Right renal cortex interstitium (tissue), 3 donors: ENCODE results near the gene CSNK1E. TPM values are rescaled to one million over a fixed set of nuclear protein-coding genes. Genes with fewer than 3 reads are reported as not detected.

Experiments used
- DNase-seq, 3 donors: peaks; one replicate each; pipeline ENCODE4 v3.0.0-alpha.2; 2013; ENCODE audit warnings: low read depth in 3 of 3, low spot score in 2 of 3
- polyA plus RNA-seq, 3 donors: library from polyadenylated mRNA; unstranded; fragments of 120-200 nt; gene quantifications; one replicate each; pipeline ENCODE4 v1.2.1, GENCODE V29; 2013; ENCODE audit not compliant: insufficient read length in 3 of 3

The CSNK1E gene
- polyA plus RNA-seq, 3 donors = 101 to 111 (median 107) TPM

DNA sequence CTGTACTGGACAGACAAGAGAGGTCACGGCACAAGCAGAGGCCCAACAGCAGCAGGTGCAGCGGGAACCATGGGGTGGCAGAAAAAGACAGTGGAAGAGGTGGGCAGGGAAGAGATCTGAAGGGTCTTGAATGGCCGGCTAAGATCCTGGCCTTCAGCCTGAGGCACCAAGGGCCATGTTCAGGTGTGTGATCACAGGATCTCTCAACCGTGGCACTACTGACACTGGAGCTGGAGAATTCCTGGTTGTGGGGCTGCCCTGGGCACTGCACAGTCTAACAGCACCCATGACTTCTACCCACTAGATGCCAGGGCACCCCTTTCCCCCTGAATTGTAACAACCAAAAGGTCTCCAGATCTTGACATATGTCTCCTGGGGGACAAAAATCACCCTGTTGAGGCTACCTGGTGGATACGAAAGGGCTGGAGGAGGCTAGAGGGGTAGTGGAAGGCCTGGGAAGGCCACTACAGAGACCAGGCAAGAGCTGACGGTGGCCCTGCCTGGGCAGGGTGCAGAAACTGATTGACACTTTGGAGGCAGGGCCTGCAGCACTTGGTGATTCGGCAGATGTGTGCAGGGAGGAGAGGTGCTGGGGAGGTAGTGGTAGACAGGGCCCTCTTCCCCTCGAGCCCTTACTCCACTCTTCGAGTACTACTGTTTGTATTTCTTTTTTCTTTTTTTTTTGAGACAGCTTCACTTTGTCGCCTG, 8.3 kb downstream of the CSNK1E start:
- no peak for DNase-seq

DNA sequence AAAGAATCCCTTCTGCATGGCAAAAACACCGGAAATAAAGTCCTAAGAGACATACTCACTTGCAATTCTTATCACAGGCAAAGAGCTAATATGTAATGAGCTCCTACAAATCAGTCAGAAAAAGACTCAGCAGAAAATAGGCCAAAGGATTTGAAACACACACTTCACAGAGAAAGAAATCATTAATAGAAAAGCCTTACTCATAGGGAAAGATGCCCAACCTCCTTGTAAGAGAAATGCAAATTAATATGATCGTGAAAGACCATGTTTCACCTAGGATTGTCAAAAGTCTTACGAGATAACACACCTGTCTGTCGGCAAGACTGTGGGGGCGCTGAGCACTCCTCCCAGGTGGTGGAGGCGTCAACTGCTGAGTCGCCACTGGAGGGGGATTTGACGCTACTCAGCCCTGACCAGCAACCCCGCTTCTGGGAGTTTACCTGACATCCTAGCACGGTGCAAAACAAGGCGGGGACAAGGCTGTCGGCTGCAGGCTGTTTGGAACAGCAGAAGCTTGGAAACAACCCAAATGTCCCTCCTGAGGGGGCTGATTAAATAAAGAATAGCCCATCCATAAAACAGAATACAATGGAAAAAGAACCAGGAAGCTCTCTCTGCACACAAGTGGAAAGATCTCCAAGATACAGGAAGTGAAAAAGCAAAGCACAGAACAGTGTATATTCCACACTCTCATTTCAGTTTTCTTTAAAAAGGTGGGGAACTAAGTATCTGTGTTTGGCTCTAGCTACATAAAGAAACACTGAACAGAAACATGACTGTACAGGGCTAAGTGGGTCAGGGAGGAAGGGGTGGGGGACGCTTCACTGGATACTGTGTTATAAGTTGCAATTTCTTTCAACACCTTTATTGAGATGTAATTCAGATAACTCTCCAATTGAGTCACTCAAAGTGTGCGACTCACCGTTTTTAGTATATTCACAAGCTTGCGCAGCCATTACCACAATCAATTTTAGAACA, 11.5 kb downstream of the CSNK1E start:
- DNase-seq = no peak

DNA sequence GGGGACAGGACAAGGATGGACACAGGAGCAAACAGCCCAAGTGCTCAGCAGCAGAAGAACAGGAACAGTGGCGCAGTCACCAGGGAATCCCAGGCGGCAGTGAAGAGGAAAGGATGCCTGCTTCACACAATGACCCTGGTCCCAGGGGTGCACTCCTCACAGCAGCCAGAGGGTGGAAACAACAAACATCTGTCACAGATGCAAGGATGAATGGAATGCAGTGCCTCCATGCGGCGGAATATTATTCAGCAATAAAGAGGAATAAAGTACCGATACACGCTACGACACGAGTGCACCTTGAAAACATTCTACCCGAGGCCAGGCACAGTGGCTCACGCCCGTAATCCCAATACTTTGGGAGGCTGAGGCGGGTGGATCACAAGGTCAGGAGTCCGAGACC, 12.7 kb downstream of the CSNK1E start:
- DNase-seq = no peak

DNA sequence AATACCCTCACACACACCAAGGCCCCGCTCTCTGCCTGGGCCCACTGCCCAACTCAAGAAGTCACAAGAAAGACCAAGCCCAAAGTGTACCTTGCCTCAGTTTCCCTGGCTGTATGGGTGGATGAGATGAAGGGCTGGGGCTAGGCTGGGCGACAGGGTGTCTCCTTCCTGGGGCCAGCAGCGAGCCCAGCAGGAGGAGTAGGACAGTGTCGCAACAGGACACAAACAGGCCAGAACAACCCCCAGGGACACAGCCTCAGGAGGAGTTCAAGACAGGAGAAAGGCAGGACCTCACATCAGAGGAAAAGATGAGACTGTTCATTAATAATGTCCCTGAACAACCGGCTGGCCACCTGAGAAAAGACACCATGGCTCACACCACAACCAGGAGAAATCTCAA, 13.3 kb downstream of the CSNK1E start:
- DNase-seq = no peak

DNA sequence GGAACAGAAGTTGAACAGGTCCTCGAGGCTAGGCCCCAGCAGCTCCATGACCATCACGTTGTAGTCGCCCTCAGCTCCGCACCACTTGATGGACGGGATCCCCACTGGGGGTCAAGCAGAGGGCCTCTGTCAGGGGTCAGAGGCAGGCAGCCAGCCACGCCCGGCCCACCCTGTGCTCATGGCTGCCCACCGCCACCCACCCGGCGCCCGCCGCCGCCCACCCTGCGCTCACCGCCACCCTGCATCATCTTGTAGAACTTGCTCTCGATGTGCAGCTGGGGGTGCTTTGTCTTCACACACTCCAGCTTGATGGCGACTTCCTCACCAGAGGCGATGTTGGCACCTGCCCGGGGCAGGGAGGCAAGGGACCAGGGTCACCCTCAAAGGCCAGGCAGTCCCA, 14.3 kb downstream of the CSNK1E start:
- DNase-seq = no peak

DNA sequence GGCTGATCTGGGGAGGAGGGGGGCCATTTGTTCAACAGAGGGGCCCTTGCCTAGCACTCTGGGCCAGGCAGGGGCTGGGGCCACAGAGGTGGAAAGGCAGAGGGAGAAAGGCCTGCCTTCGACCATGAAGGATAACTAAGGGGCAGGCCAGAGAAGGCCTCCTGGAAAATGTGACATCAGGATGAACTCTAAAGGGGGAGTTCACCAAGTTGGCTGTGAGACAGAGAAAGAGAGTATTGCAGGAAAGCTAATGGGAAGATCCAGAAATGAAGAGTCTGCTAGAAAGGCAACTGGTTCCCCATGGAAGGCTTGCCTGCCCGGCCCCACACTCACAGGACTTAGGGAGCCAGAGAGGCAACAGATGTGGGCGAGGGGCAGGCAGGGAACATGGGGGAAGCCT, 16.3 kb downstream of the CSNK1E start:
- no peak for DNase-seq

DNA sequence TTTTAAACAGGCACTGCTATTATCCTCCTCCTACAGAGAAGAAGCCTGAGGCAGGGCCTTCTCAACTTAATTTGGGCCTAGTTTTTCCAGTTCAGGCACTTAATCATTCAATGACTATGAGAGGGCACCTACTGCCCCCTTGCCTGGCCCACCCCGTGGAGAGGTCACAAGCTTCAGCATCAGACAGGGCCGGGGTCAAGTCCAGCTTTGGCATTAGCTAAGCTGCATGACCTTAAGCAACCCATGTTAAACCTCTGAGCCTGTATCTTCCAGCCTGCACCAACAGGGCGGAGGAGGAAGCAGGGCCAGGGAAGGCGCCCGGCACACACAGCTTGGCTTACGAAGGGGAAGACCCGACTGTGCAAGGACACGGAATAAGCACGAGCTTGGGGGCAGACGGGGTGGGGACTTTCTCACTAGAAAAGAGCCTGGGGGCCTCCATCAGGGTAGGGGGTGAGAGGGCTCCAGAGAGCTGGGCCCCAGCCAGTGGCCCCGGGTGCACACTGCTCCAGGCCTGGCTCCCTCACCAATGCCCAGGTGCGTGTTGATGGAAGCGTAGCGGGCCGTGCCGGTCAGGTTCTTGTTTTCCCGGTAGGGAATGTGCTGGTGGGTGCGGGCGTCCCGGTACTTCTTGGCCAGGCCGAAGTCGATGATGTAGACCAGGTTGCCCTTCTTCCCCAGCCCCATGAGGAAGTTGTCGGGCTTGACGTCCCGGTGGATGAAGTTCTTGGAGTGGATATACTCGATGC, 16.9 kb downstream of the CSNK1E start:
- no peak for DNase-seq

DNA sequence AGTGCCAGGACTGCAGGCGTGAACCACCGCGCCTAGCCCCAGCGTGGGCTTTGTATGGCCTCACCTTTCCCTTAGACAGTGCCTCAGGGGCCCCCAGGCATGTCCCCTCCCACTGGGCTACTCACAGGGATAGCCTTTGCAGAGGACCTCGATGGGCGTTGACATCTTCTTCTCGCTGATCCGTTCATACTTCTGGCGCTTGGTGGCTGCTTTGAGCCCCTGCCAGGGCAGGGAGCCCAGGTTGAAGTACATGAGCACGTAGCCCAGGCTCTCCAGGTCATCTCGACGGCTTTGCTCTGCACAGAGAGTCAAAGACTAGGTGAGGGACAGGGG, 17.5 kb downstream of the CSNK1E start:
- no peak for DNase-seq

DNA sequence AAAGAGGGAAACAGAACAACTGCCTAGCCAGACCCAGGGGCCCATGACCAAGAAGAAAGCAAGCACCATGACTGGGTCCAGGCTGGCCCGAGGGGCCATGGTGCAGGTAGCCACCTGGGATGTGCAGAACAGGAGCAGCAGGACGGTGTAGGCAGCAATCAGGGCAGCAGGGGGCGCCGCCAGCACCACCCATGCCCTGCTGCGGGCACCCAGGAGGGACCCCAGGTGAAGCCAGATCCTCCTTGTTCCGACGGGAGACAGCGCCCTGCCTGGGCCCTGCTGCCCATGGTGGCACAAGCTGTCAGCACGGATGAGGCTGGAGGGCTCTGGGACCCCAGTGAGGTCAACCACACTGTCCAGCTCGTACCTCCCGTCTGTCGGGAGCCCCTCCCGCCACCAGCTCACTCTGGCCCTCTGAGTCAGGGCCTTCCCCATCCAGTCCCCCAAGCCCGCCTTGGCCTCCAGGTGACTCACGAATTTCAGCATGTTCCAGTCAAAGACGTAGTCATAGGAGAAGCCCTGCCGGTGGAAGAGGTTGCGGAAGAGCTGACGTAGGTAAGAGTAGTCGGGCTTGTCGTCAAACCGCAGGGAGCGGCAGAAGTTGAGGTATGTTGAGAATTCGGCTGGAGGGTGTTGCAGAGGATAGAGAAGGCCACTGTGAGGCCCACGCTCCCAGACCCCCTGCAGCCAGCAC, 18.8 kb downstream of the CSNK1E start:
- DNase-seq = no peak

DNA sequence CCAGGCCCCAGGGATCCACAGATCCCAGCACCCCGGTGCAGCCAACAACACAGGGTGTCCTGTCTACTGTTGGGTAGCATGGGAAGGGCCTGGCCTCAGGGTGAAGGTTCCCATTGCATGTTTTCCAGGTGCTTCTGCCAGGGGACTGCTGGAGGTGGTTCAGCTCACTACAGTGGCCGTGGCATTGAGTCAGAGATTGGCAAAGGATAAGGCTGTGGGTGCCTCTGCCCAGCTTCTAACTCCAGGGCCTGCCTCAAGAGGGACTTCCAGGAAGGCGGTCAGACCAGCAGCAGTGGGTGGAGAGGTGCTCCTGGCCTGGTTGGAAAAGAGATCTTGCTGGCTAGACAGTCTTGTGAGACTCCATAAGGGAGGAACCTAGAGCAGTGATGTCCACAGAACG, 20.9 kb downstream of the CSNK1E start:
- no peak for DNase-seq

DNA sequence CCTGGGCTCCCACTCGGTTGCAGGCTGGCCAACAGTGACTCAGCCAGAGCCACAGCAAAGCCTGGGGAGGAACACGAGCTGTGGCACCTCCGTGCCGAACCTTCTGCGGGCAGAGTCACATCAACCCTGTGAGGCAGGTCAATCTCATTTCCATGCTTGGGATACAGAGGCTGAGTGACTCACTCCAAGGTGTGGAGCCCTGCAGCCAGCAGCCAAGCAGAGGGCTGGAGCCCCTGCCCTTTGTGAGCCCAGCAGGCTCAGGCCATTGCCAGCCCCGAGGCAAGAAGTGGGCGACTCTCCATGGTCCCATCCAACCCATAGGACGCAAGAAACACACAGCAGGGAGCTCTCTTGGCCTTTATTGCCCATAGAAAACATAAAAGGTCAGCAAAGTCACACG, 21.4 kb downstream of the CSNK1E start:
- DNase-seq = no peak

DNA sequence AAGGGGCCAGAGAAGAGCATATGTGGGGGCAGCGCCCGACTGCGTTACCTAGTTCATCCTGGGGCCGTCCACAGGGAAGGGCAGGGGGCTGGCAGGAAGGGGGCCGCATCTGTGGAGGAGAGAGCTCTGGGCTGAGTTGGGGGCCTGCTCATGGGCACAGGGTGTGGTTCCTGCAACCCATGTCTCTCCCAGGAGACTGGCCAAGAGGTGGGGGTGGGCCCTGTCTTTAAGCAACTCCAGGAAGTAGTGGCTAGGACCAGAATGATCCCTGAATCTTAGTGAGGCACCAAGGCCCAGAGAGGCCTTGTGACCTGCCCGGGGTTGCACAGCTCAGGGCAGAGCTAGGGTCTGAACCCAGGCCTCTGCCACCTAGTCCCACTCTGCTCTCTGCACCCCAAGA, 21.9 kb downstream of the CSNK1E start:
- DNase-seq = no peak

DNA sequence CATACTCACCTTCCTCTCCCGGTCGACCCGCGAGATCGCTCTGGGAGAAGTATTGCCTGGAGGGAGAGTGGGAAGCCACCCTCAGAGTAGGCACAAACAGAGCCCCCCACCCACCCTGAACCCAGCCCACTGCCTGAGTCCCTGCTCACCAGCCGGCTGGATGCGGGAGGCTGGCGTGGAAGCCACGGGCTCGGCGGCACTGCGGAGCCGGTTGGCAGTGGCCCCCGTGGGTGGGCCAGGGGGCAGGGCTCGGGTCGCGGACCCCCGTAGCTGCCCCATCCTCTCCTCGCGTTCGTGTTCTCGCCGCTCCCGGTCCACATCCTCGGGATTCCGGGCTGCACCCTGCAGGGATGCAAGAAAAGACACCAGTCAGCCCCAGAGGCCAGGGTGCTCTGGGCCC, 23.0 kb downstream of the CSNK1E start:
- no peak for DNase-seq

DNA sequence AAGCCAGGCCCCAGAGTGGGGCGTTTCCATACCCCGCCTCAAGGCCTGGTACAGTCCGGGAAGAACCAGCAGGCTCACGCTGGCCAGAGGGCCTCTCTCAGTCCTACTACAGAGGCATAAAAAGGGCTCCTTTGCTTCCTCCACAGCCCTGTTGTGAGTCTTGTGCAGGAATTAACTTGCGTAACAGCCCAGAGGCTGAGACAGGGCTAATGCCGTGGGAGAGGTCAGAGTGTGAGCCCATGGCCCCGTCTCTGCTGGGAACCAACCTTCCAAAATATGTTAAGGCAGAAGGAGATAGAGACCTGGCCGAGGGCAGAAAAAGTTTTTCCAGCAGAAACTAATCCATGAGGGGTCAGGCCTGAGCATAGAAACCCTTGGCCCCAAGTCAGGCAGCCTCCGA, 24.5 kb downstream of the CSNK1E start:
- DNase-seq = no peak

DNA sequence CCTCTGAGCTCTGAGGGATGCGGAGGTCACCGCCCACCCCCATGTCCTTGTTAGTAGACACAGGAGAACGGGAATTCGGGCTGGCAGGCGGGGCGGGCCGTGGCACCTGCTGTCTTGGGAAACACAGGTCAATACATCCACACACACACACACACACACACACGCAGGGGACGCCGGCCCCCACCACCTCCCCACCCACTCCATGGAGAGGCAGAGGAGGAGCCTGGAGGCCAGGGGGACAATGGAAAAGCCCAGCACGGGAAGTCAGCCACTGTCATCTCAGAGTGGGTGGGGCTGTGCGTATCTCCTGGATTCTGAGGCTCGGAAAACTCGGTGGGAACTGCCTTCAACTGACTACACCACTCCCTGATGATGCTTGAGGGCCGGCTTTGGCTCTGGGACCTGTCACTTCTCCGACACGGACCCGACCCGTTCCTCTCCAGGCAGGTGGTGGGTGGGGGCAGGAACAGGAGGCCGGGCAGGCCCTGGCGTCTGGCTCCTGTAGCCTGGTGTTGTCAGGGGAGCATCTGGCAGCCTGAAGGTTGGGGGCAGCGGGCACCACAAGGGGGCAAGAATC, 25.9 kb downstream of the CSNK1E start:
- no peak for DNase-seq

DNA sequence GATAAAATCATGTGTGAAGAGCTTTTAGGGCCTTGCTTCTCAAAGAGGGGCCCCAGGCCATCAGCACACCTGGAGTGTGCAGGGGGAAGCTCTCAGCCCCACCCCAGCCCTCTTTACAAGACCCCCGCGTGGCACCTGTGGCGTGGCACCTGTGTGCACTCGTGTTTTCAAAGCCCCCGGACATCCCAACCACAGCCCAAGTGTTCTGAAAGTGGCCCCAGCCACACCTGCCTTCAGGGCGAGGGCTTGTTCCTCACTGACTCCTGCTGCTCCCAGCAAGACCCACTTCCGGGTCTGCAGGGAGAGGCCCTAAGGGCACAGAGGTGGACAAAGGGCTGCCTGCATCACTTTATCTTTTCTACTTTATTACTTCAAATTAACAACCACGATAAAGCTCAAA, 26.9 kb downstream of the CSNK1E start:
- DNase-seq = no peak

DNA sequence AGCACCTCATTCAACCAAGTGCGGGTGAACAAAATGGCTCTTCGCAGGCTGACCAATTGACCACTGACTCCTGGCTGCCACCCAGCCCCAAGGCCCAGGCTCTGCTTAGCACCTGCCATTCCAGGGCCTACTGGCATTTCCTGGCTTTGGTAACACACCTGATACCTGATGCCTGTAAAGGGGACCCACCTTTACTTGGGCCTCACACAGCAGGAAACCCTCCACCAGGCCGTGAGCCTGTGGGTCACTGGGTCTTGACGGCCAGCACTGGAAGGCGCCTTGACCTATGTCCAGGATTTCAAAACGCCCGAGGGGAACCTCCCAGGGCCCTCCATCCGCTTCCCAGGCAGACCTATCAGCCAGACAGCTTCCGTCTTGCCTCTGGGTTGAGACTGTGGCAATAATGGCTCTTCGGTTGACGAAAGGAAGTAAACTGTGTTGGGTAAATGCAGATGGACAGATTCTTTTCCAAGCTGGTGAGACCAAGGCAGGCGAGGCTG, 27.6 kb downstream of the CSNK1E start:
- no peak for DNase-seq

DNA sequence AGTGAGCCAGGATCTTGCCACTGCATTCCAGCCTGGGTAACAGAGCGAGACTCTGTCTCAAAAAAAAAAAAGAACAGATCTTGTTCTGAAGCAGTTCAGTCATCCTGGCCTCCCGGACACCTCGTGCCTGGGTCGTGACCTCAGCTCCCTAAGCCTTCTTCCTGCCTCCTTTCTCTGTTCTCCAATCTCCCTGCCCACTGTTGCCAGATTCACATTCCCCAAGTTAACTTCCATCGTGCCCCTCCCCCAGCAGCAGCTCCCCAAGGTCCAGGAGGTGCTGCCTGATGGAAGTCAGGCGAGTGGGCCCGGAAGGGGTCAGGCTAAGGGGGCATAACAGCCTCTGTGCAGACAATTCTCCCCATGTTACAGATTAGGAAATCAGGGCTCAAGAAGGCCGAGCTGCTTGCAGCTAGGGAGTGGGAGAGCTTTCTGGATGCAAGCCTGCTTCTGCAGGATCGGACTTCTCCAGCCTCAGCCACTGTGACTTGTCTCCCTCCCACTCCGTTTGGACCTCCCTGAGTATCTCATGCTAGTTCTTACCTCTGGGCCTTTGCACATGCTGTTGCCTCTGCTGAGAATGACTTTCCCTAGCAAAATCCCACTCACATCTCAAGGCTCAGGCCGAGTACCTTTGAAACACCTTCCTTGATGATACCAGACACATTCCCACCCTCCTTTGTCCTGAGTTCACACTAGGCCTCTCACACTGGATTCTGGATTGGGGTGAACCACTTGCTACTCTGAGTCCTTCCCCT, 30.1 kb downstream of the CSNK1E start:
- DNase-seq = no peak

DNA sequence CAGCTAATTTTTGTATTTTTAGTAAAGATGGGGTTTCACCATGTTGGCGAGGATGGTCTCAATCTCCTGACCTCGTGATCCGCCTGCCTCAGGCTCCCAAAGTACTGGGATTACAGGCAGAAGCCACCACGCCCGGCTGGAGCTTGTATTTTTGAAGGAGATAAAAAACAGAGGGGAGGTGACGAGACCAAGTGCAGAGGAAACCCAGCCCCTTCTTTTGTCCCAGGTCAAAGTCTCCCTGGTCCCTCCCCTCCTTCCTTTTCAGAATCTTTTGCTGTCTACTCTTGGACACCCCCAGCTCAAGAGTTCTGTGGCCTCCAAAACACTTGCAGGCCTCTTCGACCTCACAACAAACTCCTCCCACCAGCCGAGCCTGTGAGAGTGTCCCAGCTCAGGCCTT, 32.2 kb downstream of the CSNK1E start:
- no peak for DNase-seq

DNA sequence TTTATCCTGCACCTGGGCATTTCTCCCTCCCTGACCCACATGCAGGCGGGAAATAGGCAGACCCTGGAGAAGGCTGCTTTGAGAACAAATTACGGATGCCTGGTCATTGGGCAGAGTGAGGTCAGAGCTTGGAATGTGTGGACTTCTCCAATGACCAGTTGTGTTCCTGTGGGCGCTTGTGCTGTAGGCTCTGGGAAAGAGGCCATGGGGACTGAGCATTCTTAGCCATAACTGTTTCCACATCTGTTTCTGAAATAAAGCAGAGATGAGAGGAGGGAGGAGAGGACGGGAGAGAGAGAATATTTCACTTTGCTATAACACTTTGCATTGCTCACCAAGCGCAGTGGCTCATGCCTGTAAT, 33.2 kb downstream of the CSNK1E start:
- no peak for DNase-seq
